ENCODE measurements around the gene CACNA1E.

CACNA1E gene

DNA sequence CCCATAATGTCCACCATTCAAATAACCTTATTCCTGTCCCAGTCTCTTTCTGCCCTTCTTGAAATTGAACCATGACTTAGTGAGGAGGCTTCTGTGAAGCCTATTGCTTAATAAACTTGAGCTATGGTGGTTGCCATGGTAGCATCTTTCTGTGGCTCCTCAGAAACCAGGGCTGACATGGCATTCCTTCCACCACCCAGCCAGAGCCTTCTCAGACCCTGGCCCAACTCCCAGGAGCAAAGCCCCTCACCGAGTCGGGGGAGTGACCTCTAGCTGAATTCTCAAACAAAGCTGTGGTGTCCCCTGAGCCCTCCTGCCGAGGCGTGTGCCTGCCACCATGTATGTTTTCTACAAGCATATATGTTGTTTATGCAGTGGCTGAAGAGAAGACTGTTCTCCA lies 259.1 kb downstream of the CACNA1E start:
- Histone ChIP-seq H3K9me2 (replicated peaks; ENCODE audit: insufficient read depth, low read length) (no peaks in the 10 kb centered on the region), H3K9ac (ENCODE audit: low read length) (no peak overlapping the region), H3F3A (ENCODE audit: insufficient read depth) (no peaks in the 10 kb centered on the region), H3K4me2 (ENCODE audit: low read depth, low read length, poor library complexity, severe bottlenecking) (no peak overlapping the region), H3K9me3 (ENCODE audit: insufficient read depth, low read length) (no peaks in the 10 kb centered on the region), H3K27me3 (ENCODE audit: low read length) (no peaks in the 10 kb centered on the region), H3K79me2 (ENCODE audit: insufficient read depth, low read length) (no peaks in the 10 kb centered on the region), H3K27ac (ENCODE audit: low read depth, low read length) (no peak overlapping the region), H2AFZ (ENCODE audit: low read depth, low read length, severe bottlenecking) (no peak overlapping the region), H3K4me3 (ENCODE audit: insufficient read depth, low read length, poor library complexity, severe bottlenecking) (no peak overlapping the region), H3K36me3 (ENCODE audit: low read length) (no peaks in the 10 kb centered on the region), H4K20me1 (ENCODE audit: low read depth, low read length) (no peaks in the 10 kb centered on the region)
- TF ChIP-seq EZH2phosphoT487 (conservative IDR thresholded peaks at IDR 0.05; ENCODE audit: low read length) = no peak
- TF ChIP-seq, protein P1, sequence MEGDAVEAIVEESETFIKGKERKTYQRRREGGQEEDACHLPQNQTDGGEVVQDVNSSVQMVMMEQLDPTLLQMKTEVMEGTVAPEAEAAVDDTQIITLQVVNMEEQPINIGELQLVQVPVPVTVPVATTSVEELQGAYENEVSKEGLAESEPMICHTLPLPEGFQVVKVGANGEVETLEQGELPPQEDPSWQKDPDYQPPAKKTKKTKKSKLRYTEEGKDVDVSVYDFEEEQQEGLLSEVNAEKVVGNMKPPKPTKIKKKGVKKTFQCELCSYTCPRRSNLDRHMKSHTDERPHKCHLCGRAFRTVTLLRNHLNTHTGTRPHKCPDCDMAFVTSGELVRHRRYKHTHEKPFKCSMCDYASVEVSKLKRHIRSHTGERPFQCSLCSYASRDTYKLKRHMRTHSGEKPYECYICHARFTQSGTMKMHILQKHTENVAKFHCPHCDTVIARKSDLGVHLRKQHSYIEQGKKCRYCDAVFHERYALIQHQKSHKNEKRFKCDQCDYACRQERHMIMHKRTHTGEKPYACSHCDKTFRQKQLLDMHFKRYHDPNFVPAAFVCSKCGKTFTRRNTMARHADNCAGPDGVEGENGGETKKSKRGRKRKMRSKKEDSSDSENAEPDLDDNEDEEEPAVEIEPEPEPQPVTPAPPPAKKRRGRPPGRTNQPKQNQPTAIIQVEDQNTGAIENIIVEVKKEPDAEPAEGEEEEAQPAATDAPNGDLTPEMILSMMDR (IDR thresholded peaks at IDR 0.05; ENCODE audit: insufficient read depth, low read length, poor library complexity, severe bottlenecking) = no peak

DNA sequence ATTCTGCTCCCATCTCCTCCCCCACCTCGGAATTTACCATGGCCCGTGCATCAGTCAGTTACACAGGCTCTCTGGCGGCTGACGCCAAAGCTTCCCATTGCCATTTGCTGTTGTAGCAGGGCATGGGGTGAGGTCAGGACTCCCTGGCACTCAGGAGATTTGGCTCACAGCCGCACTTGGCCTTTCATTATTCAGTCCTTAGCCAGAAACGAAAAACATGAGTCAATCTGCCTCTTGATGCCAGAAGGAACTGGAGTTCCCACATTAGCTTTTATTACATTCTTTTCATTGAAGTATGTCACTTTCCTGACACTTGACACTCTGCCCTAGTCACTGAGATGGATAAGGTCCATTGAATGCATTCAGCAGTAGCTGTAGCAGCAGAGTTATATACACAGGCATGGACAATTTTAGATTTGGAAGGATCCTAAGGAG lies 260.6 kb downstream of the CACNA1E start:
- Histone ChIP-seq H3K4me2 (ENCODE audit: low read depth, low read length, poor library complexity, severe bottlenecking) (no peak overlapping the region), H3K79me2 (ENCODE audit: insufficient read depth, low read length) (no peaks in the 10 kb centered on the region), H3K9me2 (replicated peaks; ENCODE audit: insufficient read depth, low read length) (no peaks in the 10 kb centered on the region), H4K20me1 (ENCODE audit: low read depth, low read length) (no peaks in the 10 kb centered on the region), H3K27me3 (ENCODE audit: low read length) (no peaks in the 10 kb centered on the region), H3K9ac (ENCODE audit: low read length) (no peak overlapping the region), H2AFZ (ENCODE audit: low read depth, low read length, severe bottlenecking) (no peak overlapping the region), H3K36me3 (ENCODE audit: low read length) (no peaks in the 10 kb centered on the region), H3F3A (ENCODE audit: insufficient read depth) (no peaks in the 10 kb centered on the region), H3K4me3 (ENCODE audit: insufficient read depth, low read length, poor library complexity, severe bottlenecking) (no peak overlapping the region), H3K27ac (ENCODE audit: low read depth, low read length) (no peak overlapping the region), H3K9me3 (ENCODE audit: insufficient read depth, low read length) (no peaks in the 10 kb centered on the region)
- TF ChIP-seq, protein P1 (IDR thresholded peaks at IDR 0.05; ENCODE audit: insufficient read depth, low read length, poor library complexity, severe bottlenecking) = no peak
- TF ChIP-seq EZH2phosphoT487 (conservative IDR thresholded peaks at IDR 0.05; ENCODE audit: low read length) = no peak

DNA sequence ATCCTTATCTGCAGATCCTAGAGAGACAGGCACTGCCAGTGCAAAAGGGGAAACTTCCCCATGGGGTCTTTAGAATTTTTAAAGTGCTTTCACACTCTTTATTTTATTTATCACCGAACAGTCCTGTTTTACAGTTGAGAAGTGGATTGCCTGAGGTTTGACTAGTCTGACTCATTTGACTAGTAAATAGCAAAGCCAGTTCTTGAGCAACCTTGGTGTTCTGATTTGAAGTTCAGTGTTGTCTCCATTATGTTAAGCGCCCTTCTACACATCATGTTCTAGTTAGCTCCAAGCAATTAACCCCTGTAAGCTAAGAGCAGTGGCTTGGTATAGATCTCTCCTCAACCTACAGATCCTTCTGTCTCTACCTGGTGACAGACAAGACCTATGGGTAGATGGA lies 262.9 kb downstream of the CACNA1E start:
- Histone ChIP-seq H3K9me2 (replicated peaks; ENCODE audit: insufficient read depth, low read length) (no peaks in the 10 kb centered on the region), H3F3A (ENCODE audit: insufficient read depth) (no peaks in the 10 kb centered on the region), H3K79me2 (ENCODE audit: insufficient read depth, low read length) (no peaks in the 10 kb centered on the region), H3K9me3 (ENCODE audit: insufficient read depth, low read length) (no peaks in the 10 kb centered on the region), H3K4me2 (ENCODE audit: low read depth, low read length, poor library complexity, severe bottlenecking) (no peak overlapping the region), H4K20me1 (ENCODE audit: low read depth, low read length) (no peaks in the 10 kb centered on the region), H3K4me3 (ENCODE audit: insufficient read depth, low read length, poor library complexity, severe bottlenecking) (no peak overlapping the region), H2AFZ (ENCODE audit: low read depth, low read length, severe bottlenecking) (no peak overlapping the region), H3K36me3 (ENCODE audit: low read length) (no peaks in the 10 kb centered on the region), H3K27me3 (ENCODE audit: low read length) (no peaks in the 10 kb centered on the region), H3K9ac (ENCODE audit: low read length) (no peak overlapping the region), H3K27ac (ENCODE audit: low read depth, low read length) (no peak overlapping the region)
- no peak for TF ChIP-seq EZH2phosphoT487 (conservative IDR thresholded peaks at IDR 0.05; ENCODE audit: low read length)
- TF ChIP-seq, protein P1 (IDR thresholded peaks at IDR 0.05; ENCODE audit: insufficient read depth, low read length, poor library complexity, severe bottlenecking) = no peak

Data from SU-DHL-6 (cell line).